ENCODE measurements around the gene SHISA2. TPM values are rescaled to one million over a fixed set of nuclear protein-coding genes. Genes with fewer than 3 reads are reported as not detected.
A peak's percentile ranks its signal among the peaks of the same experiment; 100 is the strongest.
"Not testable (repeated sequence)": the region's sequence is repeated elsewhere in the genome, so short reads cannot be mapped to it uniquely, and the experiment has no call there.

SHISA2 gene
- polyA plus RNA-seq (2013, experiment 1 of 2) = 0.77 TPM
- 1.3 TPM for polyA plus RNA-seq (2013, experiment 2 of 2)

- whole genome bisulfite sequencing, 2 experiments (ENCODE audit: insufficient coverage in 2 of 2) = 5% methylated on average over 33 to 45 of the region's 72 CpGs
- H3K27ac ChIP-seq (ENCODE audit: low read depth, low read length, severe bottlenecking) = no peak within 1 kb of the TSS
Observed at GRCh38 chr13:26051657-26052311, at the start of gene SHISA2. SHISA2 (minus strand) TSS chr13:26052016; CDS start chr13:26050975, 1,041 bp downstream.

DNA sequence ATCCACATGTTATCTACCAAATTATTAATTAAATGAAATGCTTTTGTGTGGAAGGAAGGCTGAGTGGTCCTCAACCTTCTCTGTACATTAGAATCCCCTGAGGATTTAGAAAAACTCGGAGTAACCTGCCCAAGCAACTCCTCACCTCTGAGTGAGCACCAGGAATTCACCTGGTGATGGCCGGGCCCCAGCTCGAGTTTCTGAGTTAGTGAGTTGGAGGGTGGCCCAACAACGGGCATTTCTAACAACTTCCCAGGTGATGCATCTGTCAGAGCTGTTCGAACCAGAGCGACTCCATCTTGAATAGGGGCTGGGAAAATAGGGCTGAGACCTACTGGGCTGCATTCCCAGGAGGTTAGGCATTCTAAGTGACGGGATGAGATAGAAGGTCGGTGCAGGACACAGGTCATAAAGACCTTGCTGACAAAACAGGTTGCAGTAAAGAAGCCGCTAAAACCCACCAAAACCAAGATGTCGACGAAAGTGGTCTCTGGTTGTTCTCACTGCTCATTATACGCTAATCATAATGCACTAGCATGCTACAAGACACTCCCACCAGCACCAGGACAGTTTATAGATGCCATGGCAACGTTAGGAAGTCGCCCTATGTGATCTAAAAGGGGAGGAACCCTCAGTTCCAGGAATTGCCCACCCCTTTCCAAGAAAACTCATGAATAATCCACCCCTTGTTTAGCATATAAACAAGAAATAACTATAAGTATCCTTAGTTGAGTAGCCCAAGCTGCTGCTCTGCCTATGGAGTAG is 44.2 kb upstream of the SHISA2 start:
- H3K36me3 ChIP-seq (ENCODE audit: control insufficient read depth, insufficient read depth, low read length) = no peaks in the 10 kb centered on the region
- H3K27ac ChIP-seq (ENCODE audit: low read depth, low read length, severe bottlenecking) = no peak overlapping the region
- no peaks in the 10 kb centered on the region for H3K4me1 ChIP-seq (ENCODE audit: control insufficient read depth, insufficient read depth, low read length, poor library complexity, severe bottlenecking)
- no peaks in the 10 kb centered on the region for H3K9me3 ChIP-seq (ENCODE audit: control insufficient read depth, low read length)
- WGBS, 2 experiments (ENCODE audit: insufficient coverage in 2 of 2) = 72 to 81% methylated on average over 9 to 11 of the region's 14 CpGs
- H3K4me3 ChIP-seq (ENCODE audit: extremely low read depth, insufficient read depth, low read length, poor library complexity, severe bottlenecking) = no peak overlapping the region

More at GRCh38 chr13:26051657-26052311, at the start of gene SHISA2:
- Histone ChIP-seq H3K4me1 (ENCODE audit: control insufficient read depth, insufficient read depth, low read length, poor library complexity, severe bottlenecking) (peaks cover 7% of the 10 kb centered on the region), H3K36me3 (ENCODE audit: control insufficient read depth, insufficient read depth, low read length) (no peaks in the 10 kb centered on the region), H3K9me3 (ENCODE audit: control insufficient read depth, low read length) (no peaks in the 10 kb centered on the region), H3K4me3 (ENCODE audit: extremely low read depth, insufficient read depth, low read length, poor library complexity, severe bottlenecking) (peak within 1 kb of the TSS; percentile 40)

GRCh38 chr13:26095338-26095737 is 43.5 kb upstream of the SHISA2 start:
- H3K27ac ChIP-seq (ENCODE audit: low read depth, low read length, severe bottlenecking) = no peak overlapping the region
- WGBS, 2 experiments (ENCODE audit: insufficient coverage in 2 of 2) = no CpG with 5 or more reads among the region's 1 CpG

GRCh38 chr13:26076821-26077220 is 25.0 kb upstream of the SHISA2 start:
- H3K9me3 ChIP-seq (ENCODE audit: control insufficient read depth, low read length); H3K27ac ChIP-seq (ENCODE audit: low read depth, low read length, severe bottlenecking); H3K4me1 ChIP-seq (ENCODE audit: control insufficient read depth, insufficient read depth, low read length, poor library complexity, severe bottlenecking); H3K4me3 ChIP-seq (ENCODE audit: extremely low read depth, insufficient read depth, low read length, poor library complexity, severe bottlenecking); H3K36me3 ChIP-seq (ENCODE audit: control insufficient read depth, insufficient read depth, low read length): not testable (repeated sequence)
- WGBS, 2 experiments (ENCODE audit: insufficient coverage in 2 of 2) = 70 to 75% methylated on average over 2 to 3 of the region's 5 CpGs

More at GRCh38 chr13:26095338-26095737, 43.5 kb upstream of the SHISA2 start:
- Histone ChIP-seq H3K4me1 (ENCODE audit: control insufficient read depth, insufficient read depth, low read length, poor library complexity, severe bottlenecking) (no peaks in the 10 kb centered on the region), H3K4me3 (ENCODE audit: extremely low read depth, insufficient read depth, low read length, poor library complexity, severe bottlenecking) (no peak overlapping the region), H3K36me3 (ENCODE audit: control insufficient read depth, insufficient read depth, low read length) (no peaks in the 10 kb centered on the region), H3K9me3 (ENCODE audit: control insufficient read depth, low read length) (no peaks in the 10 kb centered on the region)

DNA sequence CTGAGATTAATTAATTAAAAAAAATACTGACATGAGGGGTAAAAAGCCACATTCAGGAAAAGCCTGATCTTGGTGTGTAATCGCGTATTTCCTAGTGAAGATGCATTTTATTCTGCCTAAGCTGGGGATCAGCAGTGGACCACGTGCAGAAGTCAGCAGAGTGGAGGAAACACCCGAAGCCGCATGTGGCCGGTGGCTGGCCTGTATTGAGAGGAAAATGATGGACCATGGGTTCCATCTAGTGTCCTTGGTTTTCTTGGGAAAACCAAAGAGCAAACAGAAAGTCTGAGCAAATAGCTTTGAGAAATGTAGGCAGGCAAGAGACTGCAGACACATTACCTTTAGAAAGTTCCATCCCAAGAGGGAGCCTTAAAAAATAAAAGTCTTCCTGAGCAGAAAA is 23.7 kb upstream of the SHISA2 start:
- Histone ChIP-seq H3K9me3 (ENCODE audit: control insufficient read depth, low read length) (no peaks in the 10 kb centered on the region), H3K36me3 (ENCODE audit: control insufficient read depth, insufficient read depth, low read length) (no peaks in the 10 kb centered on the region), H3K4me3 (ENCODE audit: extremely low read depth, insufficient read depth, low read length, poor library complexity, severe bottlenecking) (no peak overlapping the region), H3K4me1 (ENCODE audit: control insufficient read depth, insufficient read depth, low read length, poor library complexity, severe bottlenecking) (no peaks in the 10 kb centered on the region), H3K27ac (ENCODE audit: low read depth, low read length, severe bottlenecking) (no peak overlapping the region)
- 77 to 81% methylated on average over 6 of the region's 6 CpGs for WGBS, 2 experiments (ENCODE audit: insufficient coverage in 2 of 2)

DNA sequence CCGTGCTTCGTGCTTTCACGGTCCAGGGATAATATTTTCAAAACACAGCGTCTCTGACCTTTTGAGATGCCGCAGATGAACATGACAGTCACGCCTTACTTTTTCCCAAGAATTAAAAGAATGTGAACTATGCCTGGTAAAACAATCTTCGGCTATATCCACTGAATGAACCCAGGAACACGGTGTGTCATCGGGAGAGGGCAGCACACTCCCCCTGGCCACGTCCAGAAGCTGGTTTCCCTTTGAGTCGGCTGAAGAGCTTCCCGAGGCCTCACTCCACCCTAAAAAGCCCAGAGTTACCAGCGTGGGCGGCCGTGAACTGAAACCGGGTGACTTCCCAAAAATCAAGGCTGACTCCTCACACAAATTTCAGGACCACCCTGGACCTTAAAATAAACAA is 22.9 kb upstream of the SHISA2 start:
- Histone ChIP-seq H3K36me3 (ENCODE audit: control insufficient read depth, insufficient read depth, low read length) (no peaks in the 10 kb centered on the region), H3K4me1 (ENCODE audit: control insufficient read depth, insufficient read depth, low read length, poor library complexity, severe bottlenecking) (no peaks in the 10 kb centered on the region), H3K27ac (ENCODE audit: low read depth, low read length, severe bottlenecking) (no peak overlapping the region), H3K9me3 (ENCODE audit: control insufficient read depth, low read length) (no peaks in the 10 kb centered on the region), H3K4me3 (ENCODE audit: extremely low read depth, insufficient read depth, low read length, poor library complexity, severe bottlenecking) (no peak overlapping the region)
- 74 to 80% methylated on average over 9 to 16 of the region's 16 CpGs for WGBS, 2 experiments (ENCODE audit: insufficient coverage in 2 of 2)

GRCh38 chr13:26072335-26072734 is 20.5 kb upstream of the SHISA2 start:
- not testable (repeated sequence) for H3K4me3 ChIP-seq (ENCODE audit: extremely low read depth, insufficient read depth, low read length, poor library complexity, severe bottlenecking); H3K9me3 ChIP-seq (ENCODE audit: control insufficient read depth, low read length); H3K4me1 ChIP-seq (ENCODE audit: control insufficient read depth, insufficient read depth, low read length, poor library complexity, severe bottlenecking); H3K27ac ChIP-seq (ENCODE audit: low read depth, low read length, severe bottlenecking); H3K36me3 ChIP-seq (ENCODE audit: control insufficient read depth, insufficient read depth, low read length)
- 63% methylated on average over 1 of the region's 7 CpGs; no CpG with 5 or more reads in 1 of the 2 experiments for WGBS, 2 experiments (ENCODE audit: insufficient coverage in 2 of 2)

- Histone ChIP-seq H3K4me1 (ENCODE audit: control insufficient read depth, insufficient read depth, low read length, poor library complexity, severe bottlenecking) (no peaks in the 10 kb centered on the region), H3K36me3 (ENCODE audit: control insufficient read depth, insufficient read depth, low read length) (no peaks in the 10 kb centered on the region), H3K9me3 (ENCODE audit: control insufficient read depth, low read length) (no peaks in the 10 kb centered on the region), H3K27ac (ENCODE audit: low read depth, low read length, severe bottlenecking) (no peak overlapping the region), H3K4me3 (ENCODE audit: extremely low read depth, insufficient read depth, low read length, poor library complexity, severe bottlenecking) (no peak overlapping the region)
- 62 to 70% methylated on average over 2 of the region's 2 CpGs for WGBS, 2 experiments (ENCODE audit: insufficient coverage in 2 of 2)
Observed at GRCh38 chr13:26071691-26072090, 19.9 kb upstream of the SHISA2 start.

DNA sequence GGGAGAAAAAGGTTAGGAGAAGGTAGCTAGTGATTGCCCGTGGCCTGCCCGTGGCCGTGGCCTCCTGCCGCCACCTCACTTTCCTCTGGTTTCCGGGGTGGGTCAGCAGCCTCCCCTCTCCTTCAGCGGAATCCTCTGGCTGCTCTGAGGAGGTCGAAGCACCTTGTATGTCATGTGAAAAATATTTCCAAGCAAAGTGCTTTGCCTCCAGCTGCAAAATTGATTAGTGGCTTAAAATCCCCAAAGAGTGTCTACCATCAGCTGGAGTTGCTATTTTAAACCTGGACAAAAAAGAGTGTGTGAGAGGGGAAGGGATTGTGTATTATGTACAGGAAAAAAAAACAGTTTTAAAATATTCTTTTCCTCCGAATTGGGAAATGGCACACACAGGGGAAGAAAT is 17.8 kb upstream of the SHISA2 start:
- H3K4me3 ChIP-seq (ENCODE audit: extremely low read depth, insufficient read depth, low read length, poor library complexity, severe bottlenecking); H3K4me1 ChIP-seq (ENCODE audit: control insufficient read depth, insufficient read depth, low read length, poor library complexity, severe bottlenecking); H3K9me3 ChIP-seq (ENCODE audit: control insufficient read depth, low read length); H3K36me3 ChIP-seq (ENCODE audit: control insufficient read depth, insufficient read depth, low read length); H3K27ac ChIP-seq (ENCODE audit: low read depth, low read length, severe bottlenecking): not testable (repeated sequence)
- whole genome bisulfite sequencing, 2 experiments (ENCODE audit: insufficient coverage in 2 of 2) = 94 to 100% methylated on average over 1 to 3 of the region's 8 CpGs

GRCh38 chr13:26068372-26068771 is 16.6 kb upstream of the SHISA2 start:
- not testable (repeated sequence) for H3K9me3 ChIP-seq (ENCODE audit: control insufficient read depth, low read length); H3K36me3 ChIP-seq (ENCODE audit: control insufficient read depth, insufficient read depth, low read length); H3K4me1 ChIP-seq (ENCODE audit: control insufficient read depth, insufficient read depth, low read length, poor library complexity, severe bottlenecking); H3K27ac ChIP-seq (ENCODE audit: low read depth, low read length, severe bottlenecking); H3K4me3 ChIP-seq (ENCODE audit: extremely low read depth, insufficient read depth, low read length, poor library complexity, severe bottlenecking)
- 100% methylated on average over 1 to 2 of the region's 2 CpGs for WGBS, 2 experiments (ENCODE audit: insufficient coverage in 2 of 2)

GRCh38 chr13:26067601-26068000 is 15.8 kb upstream of the SHISA2 start:
- Histone ChIP-seq H3K36me3 (ENCODE audit: control insufficient read depth, insufficient read depth, low read length) (no peaks in the 10 kb centered on the region), H3K27ac (ENCODE audit: low read depth, low read length, severe bottlenecking) (no peak overlapping the region), H3K9me3 (ENCODE audit: control insufficient read depth, low read length) (no peaks in the 10 kb centered on the region), H3K4me3 (ENCODE audit: extremely low read depth, insufficient read depth, low read length, poor library complexity, severe bottlenecking) (no peak overlapping the region), H3K4me1 (ENCODE audit: control insufficient read depth, insufficient read depth, low read length, poor library complexity, severe bottlenecking) (no peaks in the 10 kb centered on the region)
- WGBS, 2 experiments (ENCODE audit: insufficient coverage in 2 of 2) = 100% methylated on average over 2 of the region's 3 CpGs
